Breast epithelium (tissue), 4 donors: Measurements from ENCODE around the gene TMEM145. TPM values are rescaled to one million over a fixed set of nuclear protein-coding genes. Genes with fewer than 3 reads are reported as not detected.

ENCODE experiments used
- DNase-seq, 2 donors: peaks; one replicate each; pipeline ENCODE4 v3.0.0-alpha.2; 2019; ENCODE audit warnings: low spot score in 2 of 2
- H3K27ac ChIP-seq, 2 donors: fragments of 200-600 bp; sonication (generic) in 1 of 2; one replicate each; pipeline ENCODE4 v1.5.1; 2016 to 2019; ENCODE audit warnings: mild to moderate bottlenecking in 1 of 2
- H3K27me3 ChIP-seq, 2 donors: fragments of 200-600 bp; sonication (generic) in 1 of 2; one replicate each; pipeline versions ENCODE4 v1.5.1 to v1.6.0; 2017 to 2019; ENCODE audit warnings: control low read depth in 1 of 2, mild to moderate bottlenecking in 1 of 2
- H3K36me3 ChIP-seq: fragments of 200-600 bp; one replicate; pipeline ENCODE4 v1.5.1; 2019
- H3K4me1 ChIP-seq, 2 donors: fragments of 200-600 bp; sonication (generic); one replicate each; pipeline ENCODE4 v1.5.1; 2016 to 2019; ENCODE audit warnings: control low read depth in 1 of 2
- H3K4me3 ChIP-seq, 3 donors: fragments of 200-600 bp; sonication (generic); 1 replicate in 2 of 3; 2 replicates in 1 of 3; pipeline ENCODE4 v1.5.1; 2016 to 2019; ENCODE audit warnings: mild to moderate bottlenecking in 3 of 3, moderate library complexity in 2 of 3
- H3K9me3 ChIP-seq, 2 donors: fragments of 200-600 bp; sonication (generic) in 1 of 2; one replicate each; pipeline ENCODE4 v1.5.1; 2016 to 2019; ENCODE audit warnings: control low read depth in 1 of 2
- POLR2A ChIP-seq: fragments of 450-650 bp; IDR thresholded peaks from one replicate; pipeline ENCODE4 v1.6.1; 2016; ENCODE audit warnings: antibody characterized with exemption, mild to moderate bottlenecking, moderate library complexity
- POLR2AphosphoS5 ChIP-seq, 3 donors: sonication (generic); formaldehyde crosslinking; IDR thresholded peaks; one replicate each; pipeline ENCODE4 v1.6.1; 2017; ENCODE audit warnings: antibody characterized with exemption in 3 of 3
- intact Hi-C: fragments of 100-400 bp; cut with DNase I; formaldehyde crosslinking; loops from one replicate; pipeline ENCODE4 v1.15.1; 2023; ENCODE audit warnings: low total_unique reads
- total RNA-seq, 3 donors: library from RNA; depleted of rRNA; stranded (reverse); fragments of >200 nt; gene quantifications; one replicate each; pipeline ENCODE4 v1.1.0, GENCODE V29; 2016
- TF ChIP-seq, protein P1 (sequence below), 3 donors: fragments of 450-650 bp; IDR thresholded peaks; one replicate each; pipeline ENCODE4 v1.5.1; 2016 to 2017; ENCODE audit warnings: antibody characterized with exemption in 3 of 3, mild to moderate bottlenecking in 3 of 3, moderate library complexity in 3 of 3

TMEM145 gene
- total RNA-seq, 3 donors from 2014 or later = 0.33 to 0.59 TPM; not detected in 1

DNA sequence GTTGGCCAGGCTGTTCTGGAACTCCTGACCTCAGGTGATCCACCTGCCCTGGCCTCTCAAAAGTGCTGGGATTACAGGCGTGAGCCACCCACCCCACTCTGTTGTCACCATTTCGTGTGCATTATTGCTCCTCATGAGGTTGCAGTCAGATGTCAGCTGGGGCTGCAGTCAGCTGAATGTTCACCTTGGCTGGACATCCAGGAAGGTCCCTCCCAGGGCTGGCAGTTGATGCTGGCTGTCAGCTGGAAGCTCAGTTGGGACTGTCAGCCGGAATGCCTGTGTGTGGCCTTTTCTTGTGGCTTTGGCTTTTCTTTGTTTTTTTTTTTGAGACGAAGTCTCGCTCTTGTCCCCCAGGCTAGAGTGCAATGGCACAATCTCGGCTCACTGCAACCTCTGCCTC lies 18.9 kb downstream of the TMEM145 start:
- Histone ChIP-seq H3K4me3 (no peak overlapping the region), H3K4me1 (no peaks in the 10 kb centered on the region), H3K36me3 (no peaks in the 10 kb centered on the region), H3K9me3 (no peaks in the 10 kb centered on the region), H3K27ac (no peak overlapping the region), H3K27me3 (no peaks in the 10 kb centered on the region)
- intact Hi-C loops = no loop called here
- no peak for DNase-seq
- TF ChIP-seq POLR2A = no peak
- TF ChIP-seq POLR2AphosphoS5 (IDR thresholded peaks at IDR 0.05) = no peak
- TF ChIP-seq, protein P1, sequence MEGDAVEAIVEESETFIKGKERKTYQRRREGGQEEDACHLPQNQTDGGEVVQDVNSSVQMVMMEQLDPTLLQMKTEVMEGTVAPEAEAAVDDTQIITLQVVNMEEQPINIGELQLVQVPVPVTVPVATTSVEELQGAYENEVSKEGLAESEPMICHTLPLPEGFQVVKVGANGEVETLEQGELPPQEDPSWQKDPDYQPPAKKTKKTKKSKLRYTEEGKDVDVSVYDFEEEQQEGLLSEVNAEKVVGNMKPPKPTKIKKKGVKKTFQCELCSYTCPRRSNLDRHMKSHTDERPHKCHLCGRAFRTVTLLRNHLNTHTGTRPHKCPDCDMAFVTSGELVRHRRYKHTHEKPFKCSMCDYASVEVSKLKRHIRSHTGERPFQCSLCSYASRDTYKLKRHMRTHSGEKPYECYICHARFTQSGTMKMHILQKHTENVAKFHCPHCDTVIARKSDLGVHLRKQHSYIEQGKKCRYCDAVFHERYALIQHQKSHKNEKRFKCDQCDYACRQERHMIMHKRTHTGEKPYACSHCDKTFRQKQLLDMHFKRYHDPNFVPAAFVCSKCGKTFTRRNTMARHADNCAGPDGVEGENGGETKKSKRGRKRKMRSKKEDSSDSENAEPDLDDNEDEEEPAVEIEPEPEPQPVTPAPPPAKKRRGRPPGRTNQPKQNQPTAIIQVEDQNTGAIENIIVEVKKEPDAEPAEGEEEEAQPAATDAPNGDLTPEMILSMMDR (IDR thresholded peaks at IDR 0.05) = no peak

DNA sequence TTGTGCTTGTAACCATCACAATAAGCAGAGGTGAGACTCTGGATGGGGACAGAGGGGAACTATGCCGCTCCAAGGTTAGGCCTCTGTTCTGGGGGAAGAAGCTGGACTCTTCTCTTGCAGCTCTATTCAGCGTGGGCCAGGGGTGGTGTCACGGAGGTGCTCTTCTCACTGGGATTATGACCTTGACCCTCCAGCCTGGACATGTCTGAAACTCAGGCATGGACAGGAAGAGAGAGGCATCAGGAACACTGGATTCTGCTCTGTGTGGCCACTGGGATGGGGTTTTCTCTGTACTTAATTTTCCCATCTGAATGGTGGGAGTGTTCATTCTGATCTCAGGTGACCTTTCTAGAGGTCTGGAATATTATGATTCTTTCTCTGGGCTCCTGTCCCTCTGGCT lies 19.9 kb downstream of the TMEM145 start:
- no peaks in the 10 kb centered on the region for H3K36me3 ChIP-seq
- H3K4me1 ChIP-seq = no peaks in the 10 kb centered on the region
- intact Hi-C loops = no loop called here
- no peak overlapping the region for H3K4me3 ChIP-seq
- no peaks in the 10 kb centered on the region for H3K27me3 ChIP-seq
- H3K27ac ChIP-seq = no peak overlapping the region
- DNase-seq = no peak
- H3K9me3 ChIP-seq = no peaks in the 10 kb centered on the region
- TF ChIP-seq, protein P1 (IDR thresholded peaks at IDR 0.05) = no peak
- TF ChIP-seq POLR2A = no peak
- no peak for TF ChIP-seq POLR2AphosphoS5 (IDR thresholded peaks at IDR 0.05)

DNA sequence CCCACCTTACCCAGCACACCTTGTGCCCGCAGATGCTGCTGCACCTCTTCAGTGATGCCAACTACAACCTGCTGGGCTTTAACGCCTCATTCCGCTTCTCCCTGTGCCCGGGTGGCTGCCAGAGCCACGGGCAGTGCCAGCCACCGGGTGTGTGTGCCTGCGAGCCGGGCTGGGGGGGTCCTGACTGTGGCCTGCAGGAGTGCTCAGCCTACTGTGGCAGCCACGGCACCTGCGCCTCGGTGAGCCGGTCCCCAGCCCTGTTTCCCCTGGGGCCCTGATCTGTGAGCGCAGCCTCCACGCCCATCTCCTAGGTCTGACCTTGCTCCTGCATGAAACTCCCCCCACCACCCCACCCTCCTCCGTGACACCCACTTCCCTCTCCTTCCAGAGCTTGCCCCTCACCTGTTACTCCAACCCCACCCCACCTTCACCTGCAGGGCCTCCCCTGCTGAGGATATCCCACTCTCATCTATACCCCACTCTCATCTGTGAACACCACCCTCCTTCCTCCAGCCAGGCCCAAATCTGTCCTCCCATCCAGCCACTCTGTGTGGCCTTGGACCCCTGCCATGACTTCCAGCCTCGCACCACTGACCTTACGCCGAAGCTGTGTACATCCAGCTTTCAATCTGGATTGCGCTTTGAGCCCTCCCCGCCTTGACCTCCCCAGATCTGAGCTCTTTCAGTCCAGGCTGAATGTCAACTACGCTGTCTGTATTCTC lies 21.0 kb downstream of the TMEM145 start:
- DNase-seq = no peak
- no peak overlapping the region for H3K4me3 ChIP-seq
- H3K27ac ChIP-seq = no peak overlapping the region
- intact Hi-C loops = loop anchor here (2.0 kb wide), 1 partner anchor 47 kb away; no protein-coding TSS in a partner anchor
- H3K27me3 ChIP-seq = no peaks in the 10 kb centered on the region
- TF ChIP-seq POLR2A (no peak), POLR2AphosphoS5 (IDR thresholded peaks at IDR 0.05) (no peak)
- TF ChIP-seq, protein P1 (IDR thresholded peaks at IDR 0.05) = no peak
- no peaks in the 10 kb centered on the region for H3K4me1 ChIP-seq
- no peaks in the 10 kb centered on the region for H3K9me3 ChIP-seq
- H3K36me3 ChIP-seq = no peaks in the 10 kb centered on the region

DNA sequence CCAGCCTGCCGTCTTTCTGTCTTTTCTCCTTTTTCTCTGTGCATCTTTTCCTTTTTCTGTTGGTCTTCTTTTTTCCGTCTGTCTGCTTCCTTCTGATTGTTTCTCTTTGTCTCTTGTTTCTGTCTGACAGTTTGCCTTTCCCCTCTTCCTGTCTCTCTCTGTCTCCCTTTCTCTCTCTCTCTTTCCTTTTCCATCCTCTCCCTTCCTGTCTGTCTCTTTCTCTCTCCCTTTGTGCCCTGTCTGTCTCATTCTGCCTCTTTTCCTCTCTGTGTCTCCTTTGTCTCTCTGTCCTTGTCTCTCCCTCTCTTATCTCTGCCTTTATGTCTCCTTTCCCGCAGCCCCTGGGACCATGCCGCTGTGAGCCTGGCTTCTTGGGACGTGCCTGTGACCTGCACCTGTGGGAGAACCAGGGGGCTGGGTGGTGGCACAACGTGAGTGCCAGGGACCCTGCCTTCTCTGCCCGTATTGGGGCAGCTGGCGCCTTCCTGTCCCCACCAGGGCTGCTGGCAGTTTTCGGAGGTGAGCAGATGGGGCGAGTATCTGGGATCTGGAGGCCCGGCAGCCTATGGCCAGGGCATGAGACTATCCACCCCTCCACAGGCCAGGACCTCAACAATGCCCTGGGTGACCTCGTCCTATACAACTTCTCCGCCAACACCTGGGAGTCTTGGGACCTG lies 21.7 kb downstream of the TMEM145 start:
- H3K9me3 ChIP-seq = no peaks in the 10 kb centered on the region
- no peaks in the 10 kb centered on the region for H3K4me1 ChIP-seq
- no peak overlapping the region for H3K4me3 ChIP-seq
- DNase-seq = no peak
- no peak for TF ChIP-seq POLR2A
- TF ChIP-seq, protein P1 (IDR thresholded peaks at IDR 0.05) = no peak
- TF ChIP-seq POLR2AphosphoS5 (IDR thresholded peaks at IDR 0.05) = no peak
- H3K36me3 ChIP-seq = no peaks in the 10 kb centered on the region
- H3K27me3 ChIP-seq = no peaks in the 10 kb centered on the region
- intact Hi-C loops = loop anchor here (2.0 kb wide), 1 partner anchor 46 kb away; no protein-coding TSS in a partner anchor
- H3K27ac ChIP-seq = no peak overlapping the region

DNA sequence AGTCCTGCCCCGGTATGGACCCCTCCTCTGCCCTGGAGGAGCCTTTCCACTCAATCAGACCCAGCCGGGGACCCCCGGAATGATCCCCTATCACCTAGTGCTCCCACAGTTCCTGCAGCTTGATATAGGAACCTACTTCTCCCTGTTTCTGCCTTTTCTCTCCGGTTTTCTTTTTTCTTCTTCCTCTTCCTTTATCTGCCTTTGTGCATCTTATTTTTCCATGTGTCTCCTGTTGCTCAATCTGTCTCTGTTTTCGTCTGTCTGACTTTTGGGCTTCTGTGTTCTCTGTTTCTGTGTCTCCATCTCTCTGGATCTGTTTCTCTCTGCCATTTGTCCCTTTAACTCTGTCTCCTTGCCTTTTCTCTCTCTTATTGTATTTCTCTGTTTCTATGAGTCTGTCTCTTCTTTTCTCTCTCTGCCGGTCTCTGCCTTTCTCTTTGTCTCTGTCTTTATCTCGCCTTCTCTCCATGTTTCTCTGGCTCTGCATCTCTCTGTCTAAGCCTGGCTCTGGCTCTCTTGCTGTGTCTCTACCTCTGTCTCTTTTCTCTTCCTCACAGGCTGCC lies 22.3 kb downstream of the TMEM145 start:
- Histone ChIP-seq H3K4me3 (no peak overlapping the region), H3K36me3 (no peaks in the 10 kb centered on the region), H3K27ac (no peak overlapping the region), H3K4me1 (no peaks in the 10 kb centered on the region), H3K9me3 (no peaks in the 10 kb centered on the region), H3K27me3 (no peaks in the 10 kb centered on the region)
- TF ChIP-seq POLR2A (no peak), POLR2AphosphoS5 (IDR thresholded peaks at IDR 0.05) (no peak)
- TF ChIP-seq, protein P1 (IDR thresholded peaks at IDR 0.05) = no peak
- DNase-seq = no peak
- intact Hi-C loops = loop anchor here (2.0 kb wide), 1 partner anchor 45 kb away; no protein-coding TSS in a partner anchor
